Stimulated activated CD4-positive, alpha-beta T cell treated with anti-CD3 and anti-CD28 coated beads, TNF-alpha, amount 100 ng/mL, for 4 hours (primary cell): ENCODE results near the gene TNFRSF14.
"Not testable (repeated sequence)": the region's sequence is repeated elsewhere in the genome, so short reads cannot be mapped to it uniquely, and the experiment has no call there.

Source experiments
- DNase-seq, 3 experiments: peaks; one replicate each; pipeline ENCODE4 v3.0.0-alpha.2; 2020; ENCODE audit warnings: low read depth in 3 of 3

The TNFRSF14 gene

GRCh38 chr1:2553076-2553475 lies 3.1 kb upstream of the TNFRSF14 start:
- not testable (repeated sequence) for DNase-seq

GRCh38 chr1:2553871-2554620 lies 2.1 kb upstream of the TNFRSF14 start:
- DNase-seq: no peak

DNA sequence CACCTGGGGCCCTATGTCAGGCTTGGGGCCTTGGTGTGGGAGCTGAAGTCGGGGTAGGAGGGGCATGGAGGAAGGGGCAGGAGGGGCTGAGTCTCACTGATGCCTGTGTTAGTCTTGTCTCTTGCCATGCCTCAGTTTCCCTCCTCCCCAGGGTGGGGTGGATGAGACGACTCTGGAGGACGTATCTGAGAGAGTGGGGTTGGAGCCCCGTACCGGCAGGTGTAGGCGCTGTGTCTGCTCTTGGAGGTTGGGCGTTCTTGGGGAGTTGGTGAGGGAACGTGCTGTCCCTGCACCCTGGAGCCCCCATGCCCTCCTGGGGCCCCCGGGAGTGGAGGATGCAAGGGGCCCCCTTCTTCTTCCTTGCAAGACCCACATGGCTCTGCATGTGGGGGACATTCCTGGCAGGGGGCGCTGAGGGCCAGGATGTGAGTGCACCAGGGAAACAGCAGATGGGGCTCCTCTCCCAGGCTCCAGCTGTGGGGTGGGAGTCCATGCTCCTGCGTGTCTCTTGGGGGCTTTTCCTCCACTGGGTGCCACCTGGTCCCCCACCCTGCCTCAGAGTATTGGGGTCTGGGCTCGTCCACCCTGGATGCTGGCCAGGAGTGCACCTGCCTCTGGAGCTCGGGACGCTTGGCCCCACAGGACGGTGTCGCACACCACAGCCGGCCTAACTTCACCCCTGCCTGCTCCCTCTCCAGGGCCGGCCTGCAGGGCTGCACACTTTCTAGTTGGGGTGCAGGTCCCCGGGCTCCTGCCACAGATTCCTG lies 1.4 kb upstream of the TNFRSF14 start:
- DNase-seq: no peak

DNA sequence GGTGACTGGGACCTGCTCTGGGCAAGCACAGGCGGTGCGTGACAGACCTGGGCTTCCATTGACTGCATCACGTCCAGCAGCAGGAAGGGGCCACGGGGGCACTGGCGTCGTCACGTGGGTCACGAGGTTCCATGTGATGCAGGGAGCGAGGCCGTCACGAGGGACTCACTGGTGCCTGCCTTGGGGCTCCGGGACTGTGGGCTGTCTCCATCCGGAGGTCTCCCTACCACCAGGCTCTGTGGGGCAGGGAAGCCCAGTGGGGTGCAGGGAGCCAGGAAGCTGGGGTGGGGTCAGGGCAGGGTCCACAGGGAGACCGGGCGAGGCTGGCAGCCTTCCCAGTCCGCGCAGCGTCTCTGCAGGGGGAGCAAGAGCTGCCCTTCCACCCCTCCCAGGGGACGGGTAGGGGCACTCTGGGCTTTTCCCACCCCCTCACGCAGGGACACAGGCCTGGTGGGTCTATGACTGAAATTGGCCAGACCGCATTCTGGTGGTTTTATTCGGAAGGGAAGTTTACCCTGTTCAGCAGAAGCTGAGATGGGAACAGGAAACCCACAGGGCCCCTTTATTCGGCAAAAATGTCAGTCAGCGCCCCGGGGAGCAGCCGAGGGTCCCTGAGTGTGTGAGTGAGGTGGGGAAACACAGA lies 416 bp upstream of the TNFRSF14 start:
- DNase-seq: peak in 1 of 3 experiments; percentile 43

DNA sequence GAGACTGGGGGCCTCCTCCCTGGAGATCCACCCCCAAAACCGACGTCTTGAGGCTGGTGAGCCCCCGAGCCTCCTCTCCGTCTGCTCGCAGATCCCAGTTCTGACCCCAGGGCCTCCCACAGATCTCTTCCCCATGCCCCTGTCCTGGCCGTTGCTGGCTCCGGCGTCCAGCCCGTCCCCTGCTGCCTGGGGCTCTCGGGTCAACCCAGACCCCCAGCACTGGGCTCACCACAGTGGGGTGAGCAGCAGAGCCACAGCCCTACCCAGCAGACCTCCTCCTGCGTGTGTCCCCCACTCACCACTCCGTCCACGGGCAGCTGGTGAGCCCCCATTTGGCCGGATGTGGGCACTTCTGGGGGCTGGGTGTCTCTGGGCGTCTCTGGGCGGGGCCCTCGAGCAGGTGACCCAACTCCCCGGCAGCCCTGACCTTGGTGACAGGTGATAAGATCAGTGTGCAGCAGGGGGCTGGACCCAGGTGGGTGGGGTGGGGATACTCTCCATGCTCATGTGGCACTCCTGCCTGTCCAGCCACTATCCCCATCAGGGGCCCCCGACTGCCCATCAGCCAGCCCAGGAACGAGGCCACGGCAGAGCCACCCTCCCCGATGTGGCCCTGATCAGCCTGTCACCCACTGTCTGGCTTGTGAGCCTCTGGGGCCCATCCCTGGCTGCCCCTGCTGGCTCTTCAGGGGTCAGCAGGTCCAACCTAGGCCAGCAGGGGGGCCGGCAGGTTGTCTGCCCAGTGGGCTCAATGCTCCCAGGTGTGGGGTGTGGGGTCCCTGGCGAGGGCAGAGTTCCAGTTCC lies 709 bp downstream of the TNFRSF14 start:
- DNase-seq: no peak

GRCh38 chr1:2557482-2558400 lies 1.6 kb downstream of the TNFRSF14 start:
- no peak for DNase-seq

DNA sequence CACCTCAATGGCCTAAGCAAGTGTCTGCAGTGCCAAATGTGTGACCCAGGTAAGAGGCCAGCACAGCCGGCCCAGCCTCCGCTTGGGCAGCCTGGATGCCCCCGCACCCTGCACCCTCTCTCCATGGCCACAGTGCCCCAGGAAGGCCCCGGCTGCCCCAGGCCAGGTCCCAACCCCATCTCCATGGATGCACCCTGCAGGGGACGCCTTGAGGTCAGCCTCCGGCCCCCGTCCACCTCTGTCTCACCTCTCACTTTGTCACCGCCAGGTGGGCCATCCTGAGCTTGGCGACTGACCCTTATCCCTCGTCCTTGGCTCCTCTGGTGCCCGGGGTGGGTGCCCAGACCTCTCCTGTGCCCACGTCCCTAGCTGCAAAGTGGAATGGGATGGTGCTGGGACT lies 2.2 kb downstream of the TNFRSF14 start:
- no peak for DNase-seq

DNA sequence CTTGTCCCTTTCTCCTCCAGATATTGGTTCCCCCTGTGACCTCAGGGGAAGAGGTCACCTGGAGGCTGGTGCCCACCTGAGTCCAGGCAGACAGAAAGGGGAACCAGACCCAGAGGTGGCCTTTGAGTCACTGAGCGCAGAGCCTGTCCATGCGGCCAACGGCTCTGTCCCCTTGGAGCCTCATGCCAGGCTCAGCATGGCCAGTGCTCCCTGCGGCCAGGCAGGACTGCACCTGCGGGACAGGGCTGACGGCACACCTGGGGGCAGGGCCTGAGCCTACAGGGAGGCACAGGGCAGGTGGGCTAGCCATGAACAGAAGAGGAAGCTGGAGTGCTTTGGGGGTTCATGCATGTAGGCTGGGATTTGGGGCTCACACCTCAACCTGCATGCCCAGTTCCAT lies 2.7 kb downstream of the TNFRSF14 start:
- DNase-seq: no peak

DNA sequence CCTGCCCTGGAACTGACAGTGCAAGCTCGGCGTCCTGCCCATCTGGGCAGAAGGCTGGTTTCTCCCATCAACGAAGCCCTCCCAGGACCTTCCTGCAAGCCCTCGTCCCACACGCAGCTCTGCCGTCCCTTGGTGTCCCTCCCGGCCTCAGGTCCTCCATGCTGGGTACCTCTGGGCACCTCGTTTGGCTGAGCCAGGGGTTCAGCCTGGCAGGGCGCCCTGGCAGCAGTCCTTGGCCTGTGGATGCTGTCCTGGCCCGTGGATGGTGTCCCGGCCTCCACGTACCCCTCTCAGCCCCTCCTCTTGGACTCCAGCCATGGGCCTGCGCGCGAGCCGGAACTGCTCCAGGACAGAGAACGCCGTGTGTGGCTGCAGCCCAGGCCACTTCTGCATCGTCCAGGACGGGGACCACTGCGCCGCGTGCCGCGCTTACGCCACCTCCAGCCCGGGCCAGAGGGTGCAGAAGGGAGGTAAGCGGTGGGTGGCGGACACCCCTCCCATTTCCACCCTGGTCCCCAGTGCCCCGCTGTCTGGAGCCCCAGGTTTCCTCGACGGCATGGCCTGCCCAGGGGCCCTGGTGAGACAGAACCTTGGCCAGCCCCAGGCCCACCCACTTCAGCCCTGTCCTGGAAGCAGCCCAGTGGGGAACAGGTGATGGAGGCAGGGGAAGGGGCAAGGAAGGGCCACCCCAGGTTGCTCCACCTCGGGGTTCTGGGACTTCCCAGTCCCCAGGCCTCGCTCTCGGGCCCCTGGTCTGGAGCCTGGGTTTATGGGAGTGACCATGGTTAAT lies 3.5 kb downstream of the TNFRSF14 start:
- DNase-seq: no peak

- DNase-seq: no peak
These were observed 4.3 kb downstream of the TNFRSF14 start for GRCh38 chr1:2560299-2561073.

GRCh38 chr1:2561446-2561845 lies 5.3 kb downstream of the TNFRSF14 start:
- no peak for DNase-seq

- no peak for DNase-seq
These were observed 6.0 kb downstream of the TNFRSF14 start for GRCh38 chr1:2561898-2562895.

DNA sequence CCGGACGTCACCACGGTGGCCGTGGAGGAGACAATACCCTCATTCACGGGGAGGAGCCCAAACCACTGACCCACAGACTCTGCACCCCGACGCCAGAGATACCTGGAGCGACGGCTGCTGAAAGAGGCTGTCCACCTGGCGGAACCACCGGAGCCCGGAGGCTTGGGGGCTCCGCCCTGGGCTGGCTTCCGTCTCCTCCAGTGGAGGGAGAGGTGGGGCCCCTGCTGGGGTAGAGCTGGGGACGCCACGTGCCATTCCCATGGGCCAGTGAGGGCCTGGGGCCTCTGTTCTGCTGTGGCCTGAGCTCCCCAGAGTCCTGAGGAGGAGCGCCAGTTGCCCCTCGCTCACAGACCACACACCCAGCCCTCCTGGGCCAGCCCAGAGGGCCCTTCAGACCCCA lies 7.0 kb downstream of the TNFRSF14 start:
- DNase-seq: no peak

- DNase-seq: no peak
These were observed 8.0 kb downstream of the TNFRSF14 start for GRCh38 chr1:2564006-2564814.

DNA sequence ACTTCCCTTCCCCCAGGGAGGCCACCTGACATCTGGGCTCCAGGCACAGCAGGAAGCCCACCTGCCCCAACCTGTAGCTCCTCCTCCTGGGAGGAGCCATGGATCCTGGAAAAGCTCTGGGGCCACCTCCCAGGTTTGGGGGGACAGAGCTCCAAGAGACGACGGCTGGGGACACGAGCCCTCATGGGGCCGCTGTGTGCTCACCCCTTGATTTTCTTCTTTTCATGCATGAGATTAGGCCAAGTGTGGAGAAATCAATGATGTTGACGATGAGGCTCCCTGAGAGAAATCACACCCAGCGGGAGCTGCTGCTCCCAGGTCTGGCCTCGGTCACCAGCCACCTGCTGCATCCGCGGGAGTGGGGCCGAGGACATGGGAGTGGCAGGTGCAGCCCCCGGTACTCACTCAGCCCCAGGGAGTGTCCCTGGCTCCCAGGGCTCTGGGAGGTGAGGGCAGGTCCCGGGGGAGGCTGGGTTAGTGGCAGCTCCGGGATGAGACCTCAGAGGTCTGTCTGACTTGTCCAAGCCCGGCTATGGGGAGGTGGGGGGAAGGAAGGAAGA lies 8.7 kb downstream of the TNFRSF14 start:
- DNase-seq: no peak

DNA sequence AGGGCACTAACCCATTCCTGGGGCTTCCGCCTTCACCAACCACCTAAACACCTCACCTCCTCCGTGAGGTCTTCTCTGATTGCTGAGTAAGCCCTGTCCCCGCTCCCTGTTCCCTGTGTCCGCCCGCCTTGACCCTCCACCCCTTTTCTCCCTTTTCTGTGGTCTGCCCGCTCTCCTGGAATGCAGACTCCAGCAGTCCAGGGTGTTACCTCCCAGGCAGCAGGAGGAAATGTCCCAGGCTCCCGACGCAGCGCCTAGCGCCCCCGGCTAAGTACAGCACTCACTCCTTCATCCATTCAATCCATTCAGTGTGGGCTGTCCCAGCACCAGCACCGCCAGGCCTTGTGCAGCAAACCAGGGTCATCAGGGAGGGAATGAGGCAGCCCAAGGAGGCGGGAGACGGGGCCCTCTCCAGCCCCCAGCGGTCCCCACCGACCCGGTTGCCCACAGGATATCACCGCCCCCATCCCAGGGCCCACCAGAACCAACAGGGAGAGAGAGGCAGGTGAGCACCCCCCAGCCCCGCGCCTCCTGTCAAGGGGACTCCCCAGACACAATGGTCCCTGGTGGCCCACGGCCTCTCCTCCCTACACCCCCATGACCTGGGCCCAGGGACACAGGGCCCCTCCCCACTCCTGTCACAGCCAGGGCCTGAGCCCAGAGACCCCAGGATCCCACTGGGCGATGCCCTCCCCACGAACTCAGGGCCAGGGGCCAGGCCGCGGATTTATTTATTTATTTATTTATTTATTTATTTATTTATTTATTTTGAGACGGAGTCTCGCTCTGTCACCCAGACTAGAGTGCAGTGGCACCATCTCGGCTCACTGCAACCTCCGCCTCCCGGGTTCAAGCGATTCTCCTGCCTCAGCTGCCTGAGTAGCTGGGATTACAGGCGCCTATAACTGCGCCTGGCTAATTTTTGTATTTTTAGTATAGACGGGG lies 10.2 kb downstream of the TNFRSF14 start:
- DNase-seq: no peak
